Gastroesophageal sphincter (tissue), 3 donors: ENCODE measurements around the gene APOL1.

Source experiments
- CTCF ChIP-seq, 4 experiments: fragments of 200-600 bp in 2 of 4; fragments of 450-650 bp in 2 of 4; sonication (generic) in 1 of 4; IDR thresholded peaks; one replicate each; pipeline ENCODE4 v1.5.1; 2017 to 2019; ENCODE audit warnings: antibody characterized with exemption in 4 of 4, mild to moderate bottlenecking in 2 of 4, moderate library complexity in 2 of 4
- EP300 ChIP-seq: sonication (generic); formaldehyde crosslinking; IDR thresholded peaks from one replicate; pipeline ENCODE4 v1.6.1; 2017; ENCODE audit warnings: antibody characterized with exemption, mild to moderate bottlenecking
- POLR2A ChIP-seq, 2 donors: fragments of 450-650 bp; IDR thresholded peaks; one replicate each; pipeline ENCODE4 v1.6.1; 2017; ENCODE audit warnings: antibody characterized with exemption in 2 of 2, mild to moderate bottlenecking in 2 of 2, moderate library complexity in 1 of 2
- POLR2AphosphoS5 ChIP-seq: sonication (generic); formaldehyde crosslinking; IDR thresholded peaks from one replicate; pipeline ENCODE4 v1.6.1; 2017; ENCODE audit warnings: antibody characterized with exemption

- TF ChIP-seq POLR2A (IDR thresholded peaks at IDR 0.05) (no peak), CTCF (IDR thresholded peaks at IDR 0.05) (no peak), POLR2AphosphoS5 (no peak), EP300 (no peak)
These were observed 5.2 kb downstream of the APOL1 start for GRCh38 chr22:36257948-36258670.
